B cell (primary cell): Measurements from ENCODE around the gene CHRD. TPM values are rescaled to one million over a fixed set of nuclear protein-coding genes. Genes with fewer than 3 reads are reported as not detected.

ENCODE experiments used
- ATAC-seq: fragments of 200-7000 bp; cut with Tn5 transposase; one replicate; pipeline ENCODE4 v1.10.0; 2021; ENCODE audit warnings: low read depth, mild to moderate bottlenecking, moderate number of reproducible peaks, moderate library complexity
- CTCF ChIA-PET: fragments of 350-600 bp; sonication (Branson Sonifier 250); formaldehyde crosslinking; loops from one replicate; lab custom pipeline; 2021; ENCODE audit warnings: antibody characterized with exemption, inconsistent platforms; lab: Charles Lee
- POLR2A ChIA-PET: fragments of 350-600 bp; sonication (Branson Sonifier 250); formaldehyde crosslinking; loops from one replicate; lab custom pipeline; 2021; ENCODE audit warnings: antibody characterized with exemption; lab: Charles Lee
- DNase-seq: peaks from one replicate; pipeline ENCODE4 v3.0.0; 2013
- H2AFZ ChIP-seq: 2 replicates; pipeline ENCODE4 v1.6.1; 2012; ENCODE audit warnings: mild to moderate bottlenecking, low read depth, low read length; ENCODE audit not compliant: insufficient read depth, poor library complexity, severe bottlenecking
- H3K27ac ChIP-seq, 2 donors: 1 replicate in 1 of 2; 2 replicates in 1 of 2; pipeline ENCODE4 v1.5.1; 2012 to 2013; ENCODE audit warnings: low read length in 2 of 2, mild to moderate bottlenecking in 2 of 2, moderate library complexity in 1 of 2
- H3K27me3 ChIP-seq, 4 experiments: fragments of 200-600 bp in 1 of 4; sonication (generic) in 1 of 4; replicated peaks in 1 of 4; 1 replicate in 2 of 4; 2 replicates in 2 of 4; pipeline versions ENCODE4 v1.6.1 to v1.7.0; 2013 to 2016; ENCODE audit warnings: low read length in 3 of 4, mild to moderate bottlenecking in 2 of 4, mixed read lengths in 1 of 4, moderate library complexity in 1 of 4; ENCODE audit not compliant: insufficient read depth in 4 of 4, control insufficient read depth in 3 of 4; ENCODE audit errors: control extremely low read depth in 1 of 4
- H3K36me3 ChIP-seq, 2 experiments: replicated peaks in 1 of 2; 1 replicate in 1 of 2; 2 replicates in 1 of 2; pipeline versions ENCODE4 v1.6.1 to v1.7.1; 2013; ENCODE audit warnings: low read length in 1 of 2; ENCODE audit not compliant: insufficient read depth in 2 of 2, control insufficient read depth in 1 of 2; ENCODE audit errors: control extremely low read depth in 1 of 2, extremely low read depth in 1 of 2
- H3K4me1 ChIP-seq, 2 donors: fragments of 200-600 bp in 1 of 2; sonication (generic) in 1 of 2; 1 replicate in 1 of 2; 2 replicates in 1 of 2; pipeline versions ENCODE4 v1.5.1 to v1.6.1; 2013 to 2017; ENCODE audit warnings: low read length in 2 of 2; ENCODE audit not compliant: control insufficient read depth in 2 of 2, insufficient read depth in 2 of 2
- H3K4me2 ChIP-seq: replicated peaks from 2 replicates; pipeline ENCODE3; 2012; ENCODE audit warnings: mild to moderate bottlenecking, low read depth, low read length; ENCODE audit not compliant: poor library complexity, severe bottlenecking
- H3K4me3 ChIP-seq, 5 experiments: fragments of 200-600 bp in 1 of 5; sonication (generic) in 1 of 5; 1 replicate in 3 of 5; 2 replicates in 2 of 5; pipeline versions ENCODE4 v1.5.1 to v1.7.0; 2011 to 2016; ENCODE audit warnings: low read length in 4 of 5, mild to moderate bottlenecking in 4 of 5, low read depth in 2 of 5, control low read depth in 1 of 5, moderate library complexity in 1 of 5; ENCODE audit not compliant: insufficient read depth in 1 of 5; ENCODE audit errors: control extremely low read depth in 1 of 5, extremely low read depth in 1 of 5
- H3K79me2 ChIP-seq: fragments of 200-600 bp; sonication (generic); one replicate; pipeline ENCODE4 v1.6.0; 2016; ENCODE audit warnings: low read length; ENCODE audit not compliant: control insufficient read depth, insufficient read depth
- H3K9ac ChIP-seq: fragments of 200-600 bp; sonication (generic); 2 replicates; pipeline ENCODE4 v1.6.1; 2017; ENCODE audit warnings: mild to moderate bottlenecking, low read length, moderate library complexity
- H3K9me3 ChIP-seq, 3 donors: one replicate each; pipeline versions ENCODE4 v1.6.1 to v1.7.1; 2013; ENCODE audit warnings: low read length in 2 of 3; ENCODE audit not compliant: control insufficient read depth in 2 of 3, insufficient read depth in 1 of 3; ENCODE audit errors: control extremely low read depth in 1 of 3
- H4K20me1 ChIP-seq: 2 replicates; pipeline ENCODE4 v1.6.0; 2012; ENCODE audit warnings: mild to moderate bottlenecking, low read length; ENCODE audit not compliant: insufficient read depth, control insufficient read depth, poor library complexity, severe bottlenecking
- H3K27ac Mint-ChIP-seq: one replicate; pipeline ENCODE4 v1.8.0; 2021; ENCODE audit warnings: mixed read lengths
- H3K27me3 Mint-ChIP-seq: one replicate; pipeline ENCODE4 v1.8.0; 2021; ENCODE audit warnings: mixed read lengths
- H3K4me1 Mint-ChIP-seq: one replicate; pipeline ENCODE4 v1.8.0; 2021; ENCODE audit warnings: mixed read lengths
- H3K4me3 Mint-ChIP-seq: one replicate; pipeline ENCODE4 v1.8.0; 2021; ENCODE audit warnings: mixed read lengths
- H3K9me3 Mint-ChIP-seq: one replicate; pipeline ENCODE4 v1.8.0; 2022; ENCODE audit warnings: mixed read lengths; ENCODE audit not compliant: insufficient read depth
- EZH2 ChIP-seq: IDR thresholded peaks from 2 replicates; pipeline ENCODE4 v1.6.1; 2012; ENCODE audit warnings: borderline replicate concordance, low read depth, mild to moderate bottlenecking, moderate library complexity, low read length; ENCODE audit not compliant: insufficient read depth, poor library complexity, severe bottlenecking
- WGBS: methylation state at CpG from one replicate; pipeline ENCODE4 v1.1.5; 2013; ENCODE audit warnings: missing lambda C conversion rate; ENCODE audit not compliant: insufficient coverage; 5-methylcytosine and 5-hydroxymethylcytosine counted together
- intact Hi-C: fragments of 100-400 bp; cut with micrococcal nuclease; formaldehyde crosslinking; loops from one replicate; pipeline ENCODE4 v1.10.0; 2022
- polyA plus RNA-seq: library from polyadenylated mRNA; depleted of rRNA; stranded (reverse); fragments of >200 nt; gene quantifications from 2 replicates; pipeline ENCODE4 v1.2.3, GENCODE V29; 2012
- total RNA-seq, 2 donors: library from RNA; stranded (reverse); fragments of 120-200 nt in 1 of 2; gene quantifications; 1 replicate in 1 of 2; 2 replicates in 1 of 2; pipeline versions ENCODE4 v1.2.3 to v1.2.4, GENCODE V29; 2013 to 2022
- TF ChIP-seq, protein P1 (sequence below): fragments of 200-600 bp; IDR thresholded peaks from one replicate; pipeline ENCODE4 v1.8.0; 2022; ENCODE audit warnings: antibody characterized with exemption, mild to moderate bottlenecking

The CHRD gene
- total and polyA plus RNA-seq, 2 donors (not counting 1 experiment from before 2014, with no cell fraction given): not detected

DNA sequence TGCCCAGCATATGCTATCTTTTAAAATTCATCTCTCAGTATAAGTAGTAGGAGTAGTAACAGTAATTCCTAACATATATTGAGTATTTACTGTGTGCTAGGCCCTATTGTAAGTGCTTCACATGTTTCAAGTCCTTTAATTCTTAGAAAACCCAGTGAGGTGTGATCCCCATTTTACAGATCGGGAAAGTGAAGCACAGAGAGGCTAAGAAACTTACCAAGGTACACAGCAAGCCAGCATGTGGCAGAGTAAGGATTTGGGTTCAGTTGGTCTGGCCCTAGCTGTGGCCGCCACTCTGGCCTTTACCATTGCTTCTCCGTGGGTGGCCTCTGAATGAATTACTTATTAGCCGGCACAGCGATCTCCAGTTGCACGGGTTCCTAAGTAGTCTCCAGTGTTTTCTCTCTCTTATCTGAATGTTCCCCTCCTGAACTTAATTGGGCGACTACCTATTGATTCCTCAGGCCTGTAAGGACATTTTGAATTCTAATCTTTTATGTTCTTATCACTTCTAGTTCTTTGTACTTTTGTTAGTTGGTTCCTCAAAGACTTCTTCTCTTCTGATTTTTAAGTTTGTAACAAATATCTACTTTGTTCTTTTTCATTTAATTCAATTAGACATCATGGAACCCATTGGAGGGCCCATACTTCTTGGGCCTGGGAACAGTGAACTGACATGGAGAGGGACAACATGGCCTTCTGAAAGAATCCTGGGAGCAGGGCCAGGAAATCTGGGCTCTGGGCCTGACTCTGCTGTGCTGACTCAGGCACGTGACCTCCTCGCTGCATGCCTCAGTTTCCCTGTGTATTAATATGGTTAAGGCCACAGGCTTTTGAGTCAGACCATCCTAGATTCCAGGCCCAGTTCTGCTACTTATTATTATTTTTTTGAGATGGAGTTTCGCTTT is 30.0 kb upstream of the CHRD start:
- WGBS: 99% methylated on average over 7 of the region's 10 CpGs
- H3K36me3 ChIP-seq: no peaks in the 10 kb centered on the region
- H3K4me1 ChIP-seq: peaks cover 0 to 8% of the 10 kb centered on the region in 2 donors
- ChIA-PET POLR2A (no interaction called here), CTCF (interaction anchor here (0.6 kb wide), 1 partner anchor 476 kb away, joined by 4 read pairs; no protein-coding TSS in a partner anchor)
- no peaks in the 10 kb centered on the region for H3K9me3 Mint-ChIP-seq
- H3K4me2 ChIP-seq: no peak overlapping the region
- H3K4me3 ChIP-seq: no peak overlapping the region
- H3K27ac Mint-ChIP-seq: no peak overlapping the region
- TF ChIP-seq EZH2: no peak
- TF ChIP-seq, protein P1, sequence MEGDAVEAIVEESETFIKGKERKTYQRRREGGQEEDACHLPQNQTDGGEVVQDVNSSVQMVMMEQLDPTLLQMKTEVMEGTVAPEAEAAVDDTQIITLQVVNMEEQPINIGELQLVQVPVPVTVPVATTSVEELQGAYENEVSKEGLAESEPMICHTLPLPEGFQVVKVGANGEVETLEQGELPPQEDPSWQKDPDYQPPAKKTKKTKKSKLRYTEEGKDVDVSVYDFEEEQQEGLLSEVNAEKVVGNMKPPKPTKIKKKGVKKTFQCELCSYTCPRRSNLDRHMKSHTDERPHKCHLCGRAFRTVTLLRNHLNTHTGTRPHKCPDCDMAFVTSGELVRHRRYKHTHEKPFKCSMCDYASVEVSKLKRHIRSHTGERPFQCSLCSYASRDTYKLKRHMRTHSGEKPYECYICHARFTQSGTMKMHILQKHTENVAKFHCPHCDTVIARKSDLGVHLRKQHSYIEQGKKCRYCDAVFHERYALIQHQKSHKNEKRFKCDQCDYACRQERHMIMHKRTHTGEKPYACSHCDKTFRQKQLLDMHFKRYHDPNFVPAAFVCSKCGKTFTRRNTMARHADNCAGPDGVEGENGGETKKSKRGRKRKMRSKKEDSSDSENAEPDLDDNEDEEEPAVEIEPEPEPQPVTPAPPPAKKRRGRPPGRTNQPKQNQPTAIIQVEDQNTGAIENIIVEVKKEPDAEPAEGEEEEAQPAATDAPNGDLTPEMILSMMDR: no peak
- intact Hi-C loops: no loop called here
- DNase-seq (no peak), ATAC-seq (no peak)
- no peak overlapping the region for H3K27ac ChIP-seq
- no peak overlapping the region for H2AFZ ChIP-seq
- no peaks in the 10 kb centered on the region for H3K27me3 ChIP-seq
- H3K9ac ChIP-seq: no peak overlapping the region
- H3K27me3 Mint-ChIP-seq: no peaks in the 10 kb centered on the region
- H3K79me2 ChIP-seq: no peaks in the 10 kb centered on the region
- no peaks in the 10 kb centered on the region for H3K4me1 Mint-ChIP-seq
- no peak overlapping the region for H3K4me3 Mint-ChIP-seq
- H3K9me3 ChIP-seq: no peaks in the 10 kb centered on the region
- no peaks in the 10 kb centered on the region for H4K20me1 ChIP-seq

DNA sequence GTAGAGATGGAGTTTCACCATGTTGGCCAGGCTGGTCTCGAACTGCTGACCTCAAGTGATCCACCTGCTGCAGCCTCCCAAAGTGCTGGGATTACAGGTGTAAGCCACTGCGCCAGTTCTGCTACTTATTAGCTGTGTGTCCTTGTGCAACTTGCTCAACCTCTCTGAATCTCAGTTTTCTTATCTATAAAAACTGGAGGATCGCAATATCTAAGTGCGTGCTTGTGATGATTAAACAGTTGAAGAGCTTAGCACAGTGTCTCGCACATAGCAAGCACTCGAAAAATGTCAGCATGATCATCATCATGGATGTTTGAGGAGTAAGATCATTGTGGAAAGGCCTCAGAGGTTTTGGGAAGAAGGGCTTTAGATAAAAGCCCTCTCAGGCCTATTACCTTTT is 29.2 kb upstream of the CHRD start:
- no peaks in the 10 kb centered on the region for H3K27me3 Mint-ChIP-seq
- DNase-seq: no peak
- no peak for ATAC-seq
- no peaks in the 10 kb centered on the region for H3K4me1 Mint-ChIP-seq
- Histone ChIP-seq H4K20me1 (no peaks in the 10 kb centered on the region), H3K27ac (no peak overlapping the region), H3K4me2 (no peak overlapping the region), H3K27me3 (no peaks in the 10 kb centered on the region), H3K79me2 (no peaks in the 10 kb centered on the region), H3K9me3 (no peaks in the 10 kb centered on the region), H3K4me1 (peaks cover 0 to 8% of the 10 kb centered on the region in 2 donors), H3K4me3 (no peak overlapping the region), H3K36me3 (no peaks in the 10 kb centered on the region), H2AFZ (no peak overlapping the region), H3K9ac (no peak overlapping the region)
- no peak overlapping the region for H3K4me3 Mint-ChIP-seq
- 93% methylated on average over 6 of the region's 6 CpGs for WGBS
- H3K9me3 Mint-ChIP-seq: no peaks in the 10 kb centered on the region
- ChIA-PET POLR2A (no interaction called here), CTCF (interaction anchor here (0.9 to 5.2 kb wide), 2 partner anchors 24 to 163 kb away, joined by 4 to 76 read pairs; no protein-coding TSS in a partner anchor)
- no peak overlapping the region for H3K27ac Mint-ChIP-seq
- intact Hi-C loops: no loop called here
- no peak for TF ChIP-seq EZH2
